WTC11 (cell line): ENCODE data around the gene CPNE9. TPM values are rescaled to one million over a fixed set of nuclear protein-coding genes. Genes with fewer than 3 reads are reported as not detected.

Experiments
- AFF4 ChIP-seq: sonication (generic); formaldehyde crosslinking; IDR thresholded peaks from 2 replicates; pipeline ENCODE4 v1.8.1; 2023; ENCODE audit warnings: mild to moderate bottlenecking, missing genetic modification reagents, borderline replicate concordance
- ATF2 ChIP-seq: sonication (generic); formaldehyde crosslinking; IDR thresholded peaks from 2 replicates; pipeline ENCODE4 v1.8.1; 2022; ENCODE audit warnings: low read depth, missing genetic modification reagents, borderline replicate concordance
- ATF3 ChIP-seq: sonication (generic); formaldehyde crosslinking; conservative IDR thresholded peaks from 2 replicates; pipeline ENCODE4 v1.8.1; 2022; ENCODE audit warnings: mild to moderate bottlenecking, missing genetic modification reagents
- ATF6 ChIP-seq: sonication (generic); formaldehyde crosslinking; IDR thresholded peaks from 2 replicates; pipeline ENCODE4 v1.8.1; 2023; ENCODE audit warnings: mild to moderate bottlenecking, missing genetic modification reagents
- E2F1 ChIP-seq: sonication (generic); formaldehyde crosslinking; IDR thresholded peaks from 2 replicates; pipeline ENCODE4 v1.8.0; 2022; ENCODE audit warnings: mild to moderate bottlenecking, missing genetic modification reagents
- E2F4 ChIP-seq: sonication (generic); formaldehyde crosslinking; IDR thresholded peaks from 2 replicates; pipeline ENCODE4 v1.8.1; 2022; ENCODE audit warnings: low read depth, mild to moderate bottlenecking, moderate library complexity, missing genetic modification reagents, borderline replicate concordance
- ESRRA ChIP-seq: sonication (generic); formaldehyde crosslinking; IDR thresholded peaks from 2 replicates; pipeline ENCODE4 v1.8.1; 2022; ENCODE audit warnings: mild to moderate bottlenecking, missing genetic modification reagents, borderline replicate concordance
- FOXJ3 ChIP-seq: sonication (generic); formaldehyde crosslinking; IDR thresholded peaks from 2 replicates; pipeline ENCODE4 v1.9.0; 2021; ENCODE audit warnings: missing genetic modification reagents, mild to moderate bottlenecking, borderline replicate concordance
- GRHL2 ChIP-seq: fragments of 250-450 bp; sonication (Bioruptor Pico); IDR thresholded peaks from 2 replicates; pipeline ENCODE4 v1.8.0; 2022; ENCODE audit warnings: mild to moderate bottlenecking, moderate library complexity; ENCODE audit not compliant: insufficient replicate concordance, severe bottlenecking
- GTF2I ChIP-seq: fragments of 250-450 bp; sonication (Bioruptor Pico); conservative IDR thresholded peaks from 2 replicates; pipeline ENCODE4 v1.4.0; 2021; ENCODE audit warnings: mild to moderate bottlenecking
- KAT7 ChIP-seq: sonication (generic); formaldehyde crosslinking; IDR thresholded peaks from 2 replicates; pipeline ENCODE4 v1.8.1; 2023; ENCODE audit warnings: missing genetic modification reagents, mild to moderate bottlenecking, borderline replicate concordance
- MLX ChIP-seq: sonication (generic); formaldehyde crosslinking; IDR thresholded peaks from 2 replicates; pipeline ENCODE4 v1.8.1; 2023; ENCODE audit warnings: mild to moderate bottlenecking, missing genetic modification reagents, moderate library complexity
- NFATC4 ChIP-seq: fragments of 250-450 bp; sonication (Bioruptor Pico); IDR thresholded peaks from 2 replicates; pipeline ENCODE4 v1.9.0; 2021; ENCODE audit warnings: mild to moderate bottlenecking
- NFE2L1 ChIP-seq: sonication (generic); formaldehyde crosslinking; IDR thresholded peaks from 2 replicates; pipeline ENCODE4 v1.8.1; 2023; ENCODE audit warnings: missing genetic modification reagents
- OVOL2 ChIP-seq: fragments of 250-450 bp; sonication (Bioruptor Pico); IDR thresholded peaks from 2 replicates; pipeline ENCODE4 v1.9.0; 2021; ENCODE audit warnings: mild to moderate bottlenecking, borderline replicate concordance
- SOX15 ChIP-seq: fragments of 250-450 bp; sonication (Bioruptor Pico); IDR thresholded peaks from 2 replicates; pipeline ENCODE4 v1.9.0; 2021; ENCODE audit warnings: mild to moderate bottlenecking
- TCF7 ChIP-seq: sonication (generic); formaldehyde crosslinking; IDR thresholded peaks from 2 replicates; pipeline ENCODE4 v1.8.0; 2022; ENCODE audit warnings: mild to moderate bottlenecking, low read depth, missing genetic modification reagents, moderate library complexity
- TP53 ChIP-seq: sonication (generic); formaldehyde crosslinking; IDR thresholded peaks from 2 replicates; pipeline ENCODE4 v1.8.1; 2023; ENCODE audit warnings: mild to moderate bottlenecking, missing genetic modification reagents
- ZBTB21 ChIP-seq: sonication (generic); formaldehyde crosslinking; IDR thresholded peaks from 2 replicates; pipeline ENCODE4 v1.8.1; 2023; ENCODE audit warnings: mild to moderate bottlenecking, missing genetic modification reagents, borderline replicate concordance
- ZBTB43 ChIP-seq: sonication (generic); formaldehyde crosslinking; IDR thresholded peaks from 2 replicates; pipeline ENCODE4 v1.8.1; 2023; ENCODE audit warnings: mild to moderate bottlenecking, missing genetic modification reagents
- ZNF138 ChIP-seq: sonication (generic); formaldehyde crosslinking; conservative IDR thresholded peaks from 2 replicates; pipeline ENCODE4 v1.8.1; 2022; ENCODE audit warnings: mild to moderate bottlenecking, moderate library complexity, missing genetic modification reagents
- ZNF416 ChIP-seq: fragments of 250-450 bp; sonication (Bioruptor Pico); IDR thresholded peaks from 2 replicates; pipeline ENCODE4 v1.9.0; 2021; ENCODE audit warnings: mild to moderate bottlenecking, inconsistent platforms
- ZNF425 ChIP-seq: fragments of 250-450 bp; sonication (Bioruptor Pico); conservative IDR thresholded peaks from 2 replicates; pipeline ENCODE4 v1.9.0; 2021; ENCODE audit warnings: mild to moderate bottlenecking
- total RNA-seq: library from RNA; stranded (reverse); gene quantifications from 3 replicates; pipeline ENCODE4 v1.2.3, GENCODE V29; 2021

The CPNE9 gene
- total RNA-seq, 1 experiment from 2014 or later: 3.2 TPM

- TF ChIP-seq MLX (CRISPR knock-in tag): no peak
- no peak for TF ChIP-seq OVOL2 (CRISPR knock-in tag)
- TF ChIP-seq NFE2L1 (CRISPR knock-in tag): no peak
- TF ChIP-seq FOXJ3: no peak
- no peak for TF ChIP-seq E2F4 (CRISPR knock-in tag)
- no peak for TF ChIP-seq KAT7 (CRISPR knock-in tag)
- TF ChIP-seq ZBTB43 (CRISPR knock-in tag): no peak
- TF ChIP-seq GRHL2 (CRISPR knock-in tag): no peak
- no peak for TF ChIP-seq E2F1 (CRISPR knock-in tag)
- TF ChIP-seq NFATC4 (CRISPR knock-in tag): no peak
- no peak for TF ChIP-seq ATF6
- TF ChIP-seq SOX15 (CRISPR knock-in tag): no peak
- no peak for TF ChIP-seq GTF2I (CRISPR knock-in tag)
- TF ChIP-seq ESRRA: no peak
- no peak for TF ChIP-seq ATF3 (CRISPR knock-in tag)
- TF ChIP-seq AFF4 (CRISPR knock-in tag): no peak
- no peak for TF ChIP-seq ATF2 (CRISPR knock-in tag)
- TF ChIP-seq ZNF416 (CRISPR knock-in tag): no peak
- TF ChIP-seq ZBTB21 (CRISPR knock-in tag): no peak
- TF ChIP-seq TP53 (CRISPR knock-in tag): no peak
- no peak for TF ChIP-seq TCF7
- no peak for TF ChIP-seq ZNF138 (CRISPR knock-in tag)
- no peak for TF ChIP-seq ZNF425 (CRISPR knock-in tag)
These were observed 46.3 kb downstream of the CPNE9 start, which contains the start of gene OGG1 (continued) for GRCh38 chr3:9749645-9750555.
